Measurements from ENCODE around the gene PES1.
"Not testable (repeated sequence)": the region's sequence is repeated elsewhere in the genome, so short reads cannot be mapped to it uniquely, and the experiment has no call there.

PES1 gene

GRCh38 chr22:30557243-30557642 is 34.5 kb downstream of the PES1 start:
- H3K4me1 Mint-ChIP-seq (ENCODE audit: low read depth) = no peaks in the 10 kb centered on the region
- no peaks in the 10 kb centered on the region for H3K36me3 Mint-ChIP-seq (ENCODE audit: low read depth)
- H3K9me3 Mint-ChIP-seq = no peaks in the 10 kb centered on the region
- H3K27me3 Mint-ChIP-seq = no peaks in the 10 kb centered on the region
- H3K27ac Mint-ChIP-seq = no peak overlapping the region
- no peak overlapping the region for H3K4me3 Mint-ChIP-seq

GRCh38 chr22:30556388-30556787 is 35.3 kb downstream of the PES1 start:
- no peaks in the 10 kb centered on the region for H3K36me3 Mint-ChIP-seq (ENCODE audit: low read depth)
- no peak overlapping the region for H3K4me3 Mint-ChIP-seq
- no peaks in the 10 kb centered on the region for H3K9me3 Mint-ChIP-seq
- H3K27me3 Mint-ChIP-seq = no peaks in the 10 kb centered on the region
- no peaks in the 10 kb centered on the region for H3K4me1 Mint-ChIP-seq (ENCODE audit: low read depth)
- H3K27ac Mint-ChIP-seq = no peak overlapping the region

- Mint-ChIP-seq H3K36me3 (ENCODE audit: low read depth) (no peaks in the 10 kb centered on the region), H3K27ac (no peak overlapping the region)
Observed at GRCh38 chr22:30555282-30556210, 36.2 kb downstream of the PES1 start.

GRCh38 chr22:30553971-30554370 is 37.7 kb downstream of the PES1 start:
- Mint-ChIP-seq H3K27ac (no peak overlapping the region), H3K4me3 (no peak overlapping the region)

More at GRCh38 chr22:30555282-30556210, 36.2 kb downstream of the PES1 start:
- Mint-ChIP-seq H3K9me3 (no peaks in the 10 kb centered on the region), H3K4me3 (no peak overlapping the region), H3K27me3 (no peaks in the 10 kb centered on the region), H3K4me1 (ENCODE audit: low read depth) (no peaks in the 10 kb centered on the region)

GRCh38 chr22:30552719-30553118 is 39.0 kb downstream of the PES1 start:
- Mint-ChIP-seq H3K4me3 (no peak overlapping the region), H3K9me3 (no peaks in the 10 kb centered on the region), H3K27me3 (no peaks in the 10 kb centered on the region), H3K27ac (no peak overlapping the region), H3K4me1 (ENCODE audit: low read depth) (no peaks in the 10 kb centered on the region), H3K36me3 (ENCODE audit: low read depth) (no peaks in the 10 kb centered on the region)

More at GRCh38 chr22:30553971-30554370, 37.7 kb downstream of the PES1 start:
- no peaks in the 10 kb centered on the region for H3K36me3 Mint-ChIP-seq (ENCODE audit: low read depth)
- no peaks in the 10 kb centered on the region for H3K9me3 Mint-ChIP-seq
- no peaks in the 10 kb centered on the region for H3K27me3 Mint-ChIP-seq
- H3K4me1 Mint-ChIP-seq (ENCODE audit: low read depth) = no peaks in the 10 kb centered on the region

GRCh38 chr22:30551813-30552212 is 39.9 kb downstream of the PES1 start:
- not testable (repeated sequence) for H3K9me3 Mint-ChIP-seq; H3K4me1 Mint-ChIP-seq (ENCODE audit: low read depth); H3K27ac Mint-ChIP-seq; H3K27me3 Mint-ChIP-seq; H3K4me3 Mint-ChIP-seq; H3K36me3 Mint-ChIP-seq (ENCODE audit: low read depth)

- Mint-ChIP-seq H3K9me3 (no peaks in the 10 kb centered on the region), H3K4me1 (ENCODE audit: low read depth) (peaks cover 6% of the 10 kb centered on the region), H3K36me3 (ENCODE audit: low read depth) (no peaks in the 10 kb centered on the region), H3K27ac (no peak overlapping the region), H3K27me3 (peaks cover 20% of the 10 kb centered on the region), H3K4me3 (no peak overlapping the region)
Observed at GRCh38 chr22:30547188-30547587, 44.5 kb downstream of the PES1 start.

- H3K4me3 Mint-ChIP-seq = no peak within 1 kb of the TSS
- H3K36me3 Mint-ChIP-seq (ENCODE audit: low read depth) = no peaks in the 10 kb centered on the region
- no peak within 1 kb of the TSS for H3K27ac Mint-ChIP-seq
- H3K9me3 Mint-ChIP-seq = no peaks in the 10 kb centered on the region
- H3K27me3 Mint-ChIP-seq = peaks cover 24% of the 10 kb centered on the region
- peaks cover 6% of the 10 kb centered on the region for H3K4me1 Mint-ChIP-seq (ENCODE audit: low read depth)
Observed at GRCh38 chr22:30546616-30547015, 45.1 kb downstream of the PES1 start, which contains the start of gene SEC14L6. TSS of gene SEC14L6 (minus strand) at chr22:30546741. CDS start at chr22:30546682, 59 bp downstream.

- Mint-ChIP-seq H3K9me3 (no peaks in the 10 kb centered on the region), H3K36me3 (ENCODE audit: low read depth) (no peaks in the 10 kb centered on the region), H3K27me3 (peaks cover 41% of the 10 kb centered on the region), H3K4me1 (ENCODE audit: low read depth) (peaks cover 6% of the 10 kb centered on the region), H3K4me3 (no peak overlapping the region), H3K27ac (no peak overlapping the region)
Observed at GRCh38 chr22:30542811-30543188, 48.9 kb downstream of the PES1 start.

- H3K27ac Mint-ChIP-seq = no peak overlapping the region
- peaks cover 6% of the 10 kb centered on the region for H3K4me1 Mint-ChIP-seq (ENCODE audit: low read depth)
- H3K9me3 Mint-ChIP-seq = no peaks in the 10 kb centered on the region
- no peaks in the 10 kb centered on the region for H3K36me3 Mint-ChIP-seq (ENCODE audit: low read depth)
- H3K27me3 Mint-ChIP-seq = peaks cover 41% of the 10 kb centered on the region
- no peak overlapping the region for H3K4me3 Mint-ChIP-seq
Observed at GRCh38 chr22:30541961-30542810, 49.5 kb downstream of the PES1 start.

GRCh38 chr22:30541511-30541910 is 50.2 kb downstream of the PES1 start:
- not testable (repeated sequence) for H3K4me1 Mint-ChIP-seq (ENCODE audit: low read depth); H3K4me3 Mint-ChIP-seq; H3K36me3 Mint-ChIP-seq (ENCODE audit: low read depth); H3K9me3 Mint-ChIP-seq; H3K27ac Mint-ChIP-seq
- peaks cover 42% of the 10 kb centered on the region for H3K27me3 Mint-ChIP-seq

- no peak overlapping the region for H3K27ac Mint-ChIP-seq
- H3K9me3 Mint-ChIP-seq = no peaks in the 10 kb centered on the region
- H3K4me1 Mint-ChIP-seq (ENCODE audit: low read depth) = peaks cover 11% of the 10 kb centered on the region
- H3K27me3 Mint-ChIP-seq = peaks cover 42% of the 10 kb centered on the region
- H3K4me3 Mint-ChIP-seq = no peak overlapping the region
- H3K36me3 Mint-ChIP-seq (ENCODE audit: low read depth) = no peaks in the 10 kb centered on the region
Observed at GRCh38 chr22:30539368-30539767, 52.3 kb downstream of the PES1 start.

GRCh38 chr22:30538280-30538679 is 53.4 kb downstream of the PES1 start:
- Mint-ChIP-seq H3K27ac (no peak overlapping the region), H3K36me3 (ENCODE audit: low read depth) (no peaks in the 10 kb centered on the region), H3K4me3 (no peak overlapping the region), H3K9me3 (no peaks in the 10 kb centered on the region), H3K27me3 (peaks cover 34% of the 10 kb centered on the region), H3K4me1 (ENCODE audit: low read depth) (peaks cover 8% of the 10 kb centered on the region)

- no peak overlapping the region for H3K4me3 Mint-ChIP-seq
- H3K27me3 Mint-ChIP-seq = peaks cover 27% of the 10 kb centered on the region
- H3K9me3 Mint-ChIP-seq = no peaks in the 10 kb centered on the region
- no peaks in the 10 kb centered on the region for H3K36me3 Mint-ChIP-seq (ENCODE audit: low read depth)
- H3K27ac Mint-ChIP-seq = no peak overlapping the region
- H3K4me1 Mint-ChIP-seq (ENCODE audit: low read depth) = peaks cover 5% of the 10 kb centered on the region
Observed at GRCh38 chr22:30537083-30537731, 54.5 kb downstream of the PES1 start.

- Mint-ChIP-seq H3K4me3 (no peak overlapping the region), H3K27me3 (peaks cover 16% of the 10 kb centered on the region)
Observed at GRCh38 chr22:30535182-30535581, 56.5 kb downstream of the PES1 start.

More at GRCh38 chr22:30535182-30535581, 56.5 kb downstream of the PES1 start:
- Mint-ChIP-seq H3K36me3 (ENCODE audit: low read depth) (no peaks in the 10 kb centered on the region), H3K27ac (no peak overlapping the region), H3K9me3 (no peaks in the 10 kb centered on the region), H3K4me1 (ENCODE audit: low read depth) (peaks cover 5% of the 10 kb centered on the region)

All from stimulated activated naive CD8-positive, alpha-beta T cell treated with anti-CD3 and anti-CD28 coated beads, Interleukin-15, Interleukin-2, amounts not matched to agents 100 ng/mL and 50 ng/mL, for 24 hours (primary cell).